PC-3 (cell line): ENCODE data around the gene LINGO3. TPM values are rescaled to one million over a fixed set of nuclear protein-coding genes. Genes with fewer than 3 reads are reported as not detected.

Experiments used
- ATAC-seq: fragments of 200-7000 bp; cut with Tn5 transposase; 2 replicates; pipeline ENCODE4 v1.9.1; 2020; ENCODE audit warnings: mild to moderate bottlenecking, moderate library complexity
- BruUV-seq: library from RNA; stranded (reverse); fragments of 400-500 nt; replicated peaks from 2 replicates; lab custom pipeline; 2021; lab: Mats Ljungman, UMichigan
- CTCF ChIA-PET: fragments of 300-600 bp; sonication (Branson Sonifier 250); formaldehyde crosslinking; loops from one replicate; lab custom pipeline; 2022; ENCODE audit warnings: antibody characterized with exemption; lab: Charles Lee
- POLR2A ChIA-PET: fragments of 300-600 bp; sonication (Branson Sonifier 250); formaldehyde crosslinking; loops from one replicate; lab custom pipeline; 2022; ENCODE audit warnings: antibody characterized with exemption; ENCODE audit not compliant: unreplicated experiment; lab: Charles Lee
- DNase-seq: peaks from one replicate; pipeline ENCODE4 v3.0.0-alpha.2; 2015
- H2AFZ ChIP-seq: fragments of 300-600 bp; sonication (generic); 2 replicates; pipeline ENCODE4 v1.6.0; 2016; ENCODE audit warnings: antibody characterized with exemption, low read length
- H3F3A ChIP-seq: fragments of 300-600 bp; sonication (generic); one replicate; pipeline ENCODE4 v1.6.0; 2017; ENCODE audit warnings: antibody characterized with exemption, low read length, control low read depth, mild to moderate bottlenecking; ENCODE audit not compliant: unreplicated experiment
- H3K27ac ChIP-seq: fragments of 300-600 bp; sonication (generic); 2 replicates; pipeline ENCODE4 v1.5.1; 2016; ENCODE audit warnings: mild to moderate bottlenecking, low read length
- H3K27me3 ChIP-seq: fragments of 300-600 bp; sonication (generic); 2 replicates; pipeline ENCODE4 v1.6.1; 2016; ENCODE audit warnings: low read length, mixed read lengths
- H3K36me3 ChIP-seq: fragments of 300-600 bp; sonication (generic); 2 replicates; pipeline ENCODE4 v1.6.1; 2016; ENCODE audit warnings: low read depth, mixed run types, low read length, mixed read lengths
- H3K4me1 ChIP-seq: fragments of 300-600 bp; sonication (generic); 2 replicates; pipeline ENCODE4 v1.5.1; 2016; ENCODE audit warnings: low read length; ENCODE audit not compliant: insufficient read depth
- H3K4me2 ChIP-seq: fragments of 300-600 bp; sonication (generic); 2 replicates; pipeline ENCODE4 v1.6.0; 2016; ENCODE audit warnings: low read length
- H3K4me3 ChIP-seq: fragments of 300-600 bp; sonication (generic); 2 replicates; pipeline ENCODE4 v1.5.1; 2016; ENCODE audit warnings: mild to moderate bottlenecking, low read length, mixed read lengths
- H3K79me2 ChIP-seq: fragments of 300-600 bp; sonication (generic); 2 replicates; pipeline ENCODE4 v1.6.1; 2017; ENCODE audit warnings: low read length, mixed read lengths
- H3K9ac ChIP-seq: fragments of 300-600 bp; sonication (generic); 2 replicates; pipeline ENCODE4 v1.6.0; 2016; ENCODE audit warnings: mild to moderate bottlenecking, low read length
- H3K9me2 ChIP-seq: fragments of 300-600 bp; sonication (generic); replicated peaks from 2 replicates; pipeline ENCODE4 v1.6.1; 2016; ENCODE audit warnings: mixed run types, low read length, mixed read lengths
- H3K9me3 ChIP-seq: fragments of 300-600 bp; sonication (generic); 2 replicates; pipeline ENCODE4 v1.6.1; 2016; ENCODE audit warnings: low read length, mixed read lengths
- H4K20me1 ChIP-seq: fragments of 300-600 bp; sonication (generic); 2 replicates; pipeline ENCODE4 v1.6.1; 2016; ENCODE audit warnings: low read length, mixed read lengths
- CTCF ChIP-seq: fragments of 300-600 bp; sonication (generic); conservative IDR thresholded peaks from 2 replicates; pipeline ENCODE4 v1.5.1; 2017; ENCODE audit warnings: antibody characterized with exemption, low read depth, mild to moderate bottlenecking, low read length
- EZH2 ChIP-seq: fragments of 300-600 bp; sonication (generic); IDR thresholded peaks from one replicate; pipeline ENCODE4 v1.6.1; 2017; ENCODE audit warnings: antibody characterized with exemption, mild to moderate bottlenecking, low read length; ENCODE audit not compliant: unreplicated experiment
- EZH2phosphoT487 ChIP-seq: fragments of 300-600 bp; sonication (generic); IDR thresholded peaks from 2 replicates; pipeline ENCODE4 v1.6.1; 2018; ENCODE audit warnings: mild to moderate bottlenecking, antibody characterized with exemption, low read length, borderline replicate concordance
- intact Hi-C: fragments of 100-400 bp; cut with micrococcal nuclease; formaldehyde crosslinking; loops from 2 replicates; pipeline ENCODE4 v1.9.0; 2023
- total RNA-seq: library from RNA; depleted of rRNA; stranded (reverse); fragments of >200 nt; gene quantifications from 2 replicates; pipeline ENCODE4 v1.2.3, GENCODE V29; 2014

LINGO3 gene
- total RNA-seq, 1 experiment from 2014 or later, result not detected

- H3K9me3 ChIP-seq, result no peaks in the 10 kb centered on the region
- no peaks in the 10 kb centered on the region for H3F3A ChIP-seq
- H3K4me3 ChIP-seq, result no peak overlapping the region
- no peak overlapping the region for H3K27ac ChIP-seq
- intact Hi-C loops, result no loop called here
- ChIA-PET POLR2A (no interaction called here), CTCF (no interaction called here)
- no peaks in the 10 kb centered on the region; the same call in 1 of the 2 replicates for H3K36me3 ChIP-seq
- H3K4me1 ChIP-seq, result peaks cover 11% of the 10 kb centered on the region
- DNase-seq (no peak), ATAC-seq (no peak)
- H3K27me3 ChIP-seq, result no peaks in the 10 kb centered on the region
- H3K79me2 ChIP-seq, result peaks cover 48% of the 10 kb centered on the region
- TF ChIP-seq CTCF (no peak), EZH2 (no peak), EZH2phosphoT487 (no peak)
- BruUV-seq, result no TSS peak
- no peaks in the 10 kb centered on the region for H4K20me1 ChIP-seq
- H3K9me2 ChIP-seq, result no peaks in the 10 kb centered on the region
- no peak overlapping the region for H2AFZ ChIP-seq
- no peak overlapping the region for H3K9ac ChIP-seq
- no peak overlapping the region for H3K4me2 ChIP-seq
Measured at GRCh38 chr19:2325281-2326046, 17.5 kb upstream of the LINGO3 start.

- ChIA-PET CTCF (interaction anchor here (0.6 kb wide), 1 partner anchor 8 kb away, joined by 3 read pairs; no protein-coding TSS in a partner anchor), POLR2A (no interaction called here)
- TF ChIP-seq CTCF, result no peak
- no peak for TF ChIP-seq EZH2
- no peak for TF ChIP-seq EZH2phosphoT487
- DNase-seq (no peak), ATAC-seq (no peak)
- Histone ChIP-seq H3K4me2 (no peak overlapping the region), H3K9me2 (no peaks in the 10 kb centered on the region), H3F3A (no peaks in the 10 kb centered on the region), H3K27ac (no peak overlapping the region), H4K20me1 (no peaks in the 10 kb centered on the region), H3K4me3 (no peak overlapping the region), H3K9ac (no peak overlapping the region), H3K27me3 (no peaks in the 10 kb centered on the region), H3K79me2 (peaks cover 38% of the 10 kb centered on the region), H3K36me3 (no peaks in the 10 kb centered on the region; the same call in 1 of the 2 replicates), H2AFZ (no peak overlapping the region), H3K9me3 (no peaks in the 10 kb centered on the region), H3K4me1 (peaks cover 6% of the 10 kb centered on the region; the same call in 1 of the 2 replicates)
- intact Hi-C loops, result no loop called here
- BruUV-seq, result no TSS peak
Measured at GRCh38 chr19:2324220-2324948, 16.4 kb upstream of the LINGO3 start.
